ENCODE results near the gene TP73.

DNA sequence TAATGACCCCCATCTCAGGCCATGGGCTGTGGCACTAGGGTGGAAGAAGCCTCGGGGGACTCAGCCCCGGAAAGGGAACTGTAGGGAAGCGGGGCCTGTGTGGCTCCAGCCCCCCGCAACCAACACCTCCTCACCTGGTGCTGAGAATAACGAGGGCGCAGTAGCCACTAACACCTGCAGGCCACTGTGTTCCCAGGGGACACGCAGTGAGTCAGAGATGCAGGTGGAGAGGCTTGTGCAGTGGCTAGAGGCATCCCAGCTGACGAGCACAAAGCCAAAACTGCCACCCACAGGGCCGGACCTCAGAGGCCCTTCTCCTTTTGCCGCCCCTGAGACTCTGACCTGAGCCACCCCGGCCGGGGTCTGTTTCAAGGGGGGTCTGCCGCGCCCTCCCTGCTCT is 66.4 kb downstream of the TP73 start:
- no peak for TF ChIP-seq GATA2 (IDR thresholded peaks at IDR 0.05; ENCODE audit: low read depth, low read length)
- TF ChIP-seq GATA3 (IDR thresholded peaks at IDR 0.05; ENCODE audit: low read depth, low read length), result no peak

Measured in SH-SY5Y (cell line).